Measurements from ENCODE around the gene NHLRC4. TPM values are rescaled to one million over a fixed set of nuclear protein-coding genes. Genes with fewer than 3 reads are reported as not detected.

NHLRC4 gene
- total RNA-seq, 1 experiment from 2014 or later, result 0.92 TPM

GRCh38 chr16:565419-566330, 1.1 kb upstream of the NHLRC4 start:
- TF ChIP-seq ELF4 (CRISPR knock-in tag; IDR thresholded peaks at IDR 0.05; ENCODE audit: low read depth) (no peak), FOXP1 (CRISPR knock-in tag; IDR thresholded peaks at IDR 0.05; ENCODE audit: borderline replicate concordance) (no peak), E2F5 (CRISPR knock-in tag; IDR thresholded peaks at IDR 0.05) (no peak), RORB (CRISPR knock-in tag; IDR thresholded peaks at IDR 0.05) (no peak), ZBTB43 (CRISPR knock-in tag; IDR thresholded peaks at IDR 0.05) (no peak), ARID4B (CRISPR knock-in tag; IDR thresholded peaks at IDR 0.05; ENCODE audit: borderline replicate concordance) (no peak), IRF2 (CRISPR knock-in tag; IDR thresholded peaks at IDR 0.05; ENCODE audit: borderline replicate concordance, low read depth) (no peak), FOXP4 (CRISPR knock-in tag; IDR thresholded peaks at IDR 0.05) (no peak), RELA (CRISPR knock-in tag; IDR thresholded peaks at IDR 0.05; ENCODE audit: borderline replicate concordance) (no peak), ZNF396 (CRISPR knock-in tag; IDR thresholded peaks at IDR 0.05; ENCODE audit: borderline replicate concordance) (no peak), NFATC4 (CRISPR knock-in tag; IDR thresholded peaks at IDR 0.05) (no peak), ZNF138 (CRISPR knock-in tag; conservative IDR thresholded peaks at IDR 0.05) (no peak), SOX15 (CRISPR knock-in tag; IDR thresholded peaks at IDR 0.05) (no peak), ATF2 (CRISPR knock-in tag; IDR thresholded peaks at IDR 0.05; ENCODE audit: borderline replicate concordance, low read depth) (no peak), ZBTB21 (CRISPR knock-in tag; IDR thresholded peaks at IDR 0.05; ENCODE audit: borderline replicate concordance) (no peak), NFE2L1 (CRISPR knock-in tag; IDR thresholded peaks at IDR 0.05) (no peak), ZNF232 (CRISPR knock-in tag; IDR thresholded peaks at IDR 0.05) (no peak), JUN (CRISPR knock-in tag; IDR thresholded peaks at IDR 0.05) (no peak), ERG (CRISPR knock-in tag; IDR thresholded peaks at IDR 0.05) (no peak)
- Mint-ChIP-seq H3K4me1 (peaks cover 19% of the 10 kb centered on the region), H3K27me3 (ENCODE audit: low read depth) (peaks cover 14% of the 10 kb centered on the region), H3K27ac (no peak overlapping the region; the same call in 1 of the 2 replicates), H3K36me3 (no peaks in the 10 kb centered on the region), H3K9me3 (no peaks in the 10 kb centered on the region), H3K4me3 (no peak overlapping the region)
- DNase-seq (ENCODE audit: low spot score), result no peak
- ATAC-seq, result no peak
- ChIA-PET CTCF (interaction anchor here (1.0 to 2.3 kb wide), 3 partner anchors 11 to 174 kb away, joined by 3 to 18 read pairs (median 7); no protein-coding TSS in a partner anchor), POLR2A (no interaction called here)

Data from WTC11 (cell line).